ENCODE measurements around the gene NDUFS2.

The NDUFS2 gene

GRCh38 chr1:161201836-161202712, at the start of gene NDUFS2:
Gene NDUFS2, plus strand, starts transcription at chr1:161202367. Its CDS starts 19 bp downstream, at chr1:161202386.
- DNase-seq (ENCODE audit: low spot score) (peak; percentile 96), FAIRE-seq (no peak)

- FAIRE-seq = no peak
- no peak for DNase-seq (ENCODE audit: low spot score)
Measured at GRCh38 chr1:161153176-161153575, 49.0 kb upstream of the NDUFS2 start.

- FAIRE-seq = no peak
- peak; percentile 82 for DNase-seq (ENCODE audit: low spot score)
Measured at GRCh38 chr1:161153682-161154337, 48.4 kb upstream of the NDUFS2 start, which contains the start of gene UFC1. Gene UFC1, plus strand, starts transcription at chr1:161153978. Its CDS starts 20 bp downstream, at chr1:161153998.

GRCh38 chr1:161157867-161158266, 44.3 kb upstream of the NDUFS2 start:
- no peak for DNase-seq (ENCODE audit: low spot score)
- no peak for FAIRE-seq

- DNase-seq (ENCODE audit: low spot score) = no peak
- no peak for FAIRE-seq
Measured at GRCh38 chr1:161158316-161159010, 43.7 kb upstream of the NDUFS2 start.

GRCh38 chr1:161159087-161159912, 42.9 kb upstream of the NDUFS2 start, which contains the start of gene USP21:
Gene USP21, plus strand, starts transcription at chr1:161159500. Its CDS starts 1,141 bp downstream, at chr1:161160641.
- no peak for FAIRE-seq
- peak; percentile 96 for DNase-seq (ENCODE audit: low spot score)

- DNase-seq (ENCODE audit: low spot score) (no peak), FAIRE-seq (no peak)
Measured at GRCh38 chr1:161159913-161160243, 42.3 kb upstream of the NDUFS2 start.

GRCh38 chr1:161160671-161161145, 41.5 kb upstream of the NDUFS2 start:
- FAIRE-seq = no peak
- no peak for DNase-seq (ENCODE audit: low spot score)

GRCh38 chr1:161161652-161162051, 40.5 kb upstream of the NDUFS2 start:
- DNase-seq (ENCODE audit: low spot score) = no peak
- no peak for FAIRE-seq

GRCh38 chr1:161162052-161162451, 40.1 kb upstream of the NDUFS2 start:
- DNase-seq (ENCODE audit: low spot score) = no peak
- FAIRE-seq = no peak

- DNase-seq (ENCODE audit: low spot score) (no peak), FAIRE-seq (no peak)
Measured at GRCh38 chr1:161162806-161163205, 39.4 kb upstream of the NDUFS2 start.

GRCh38 chr1:161163793-161164192, 38.4 kb upstream of the NDUFS2 start:
- DNase-seq (ENCODE audit: low spot score) (no peak), FAIRE-seq (no peak)

- no peak for FAIRE-seq
- no peak for DNase-seq (ENCODE audit: low spot score)
Measured at GRCh38 chr1:161164901-161165610, 37.1 kb upstream of the NDUFS2 start.

GRCh38 chr1:161165742-161166668, 36.2 kb upstream of the NDUFS2 start, which contains the start of gene PPOX:
Gene PPOX, plus strand, starts transcription at chr1:161166426. Its CDS starts 422 bp downstream, at chr1:161166848.
- DNase-seq (ENCODE audit: low spot score) (peak; percentile 93), FAIRE-seq (peak; percentile 5)

GRCh38 chr1:161166669-161167548, 35.3 kb upstream of the NDUFS2 start:
- no peak for DNase-seq (ENCODE audit: low spot score)
- no peak for FAIRE-seq

- DNase-seq (ENCODE audit: low spot score) (no peak), FAIRE-seq (no peak)
Measured at GRCh38 chr1:161168906-161169305, 33.3 kb upstream of the NDUFS2 start.

GRCh38 chr1:161171191-161171590, 31.0 kb upstream of the NDUFS2 start:
- no peak for FAIRE-seq
- DNase-seq (ENCODE audit: low spot score) = no peak

- FAIRE-seq (no peak), DNase-seq (ENCODE audit: low spot score) (no peak)
Measured at GRCh38 chr1:161171696-161172095, 30.5 kb upstream of the NDUFS2 start.

Measured in urothelium cell line (cell line).